ENCODE data around the gene EDEM1.
"Not testable (repeated sequence)": the region's sequence is repeated elsewhere in the genome, so short reads cannot be mapped to it uniquely, and the experiment has no call there.

EDEM1 gene

GRCh38 chr3:5179036-5179435, 8.5 kb upstream of the EDEM1 start:
- not testable (repeated sequence) for DNase-seq

- DNase-seq, result no peak
Observed at GRCh38 chr3:5181469-5182141, 5.9 kb upstream of the EDEM1 start.

GRCh38 chr3:5183714-5184113, 3.8 kb upstream of the EDEM1 start:
- not testable (repeated sequence) for DNase-seq

- no peak for DNase-seq
Observed at GRCh38 chr3:5184499-5184898, 3.0 kb upstream of the EDEM1 start.

- no peak for DNase-seq
Observed at GRCh38 chr3:5185093-5185673, 2.3 kb upstream of the EDEM1 start.

- no peak for DNase-seq
Observed at GRCh38 chr3:5186089-5186857, 1.2 kb upstream of the EDEM1 start.

- no peak for DNase-seq
Observed at GRCh38 chr3:5186858-5187155, 700 bp upstream of the EDEM1 start.

- peak in 1 of 2 donors; percentile 49 for DNase-seq
Observed at GRCh38 chr3:5187920-5188418, 462 bp downstream of the EDEM1 start.

- no peak for DNase-seq
Observed at GRCh38 chr3:5188419-5189221, 1.1 kb downstream of the EDEM1 start.

- no peak for DNase-seq
Observed at GRCh38 chr3:5190147-5190791, 2.8 kb downstream of the EDEM1 start.

GRCh38 chr3:5191555-5192304, 4.2 kb downstream of the EDEM1 start:
- no peak for DNase-seq

- DNase-seq, result no peak
Observed at GRCh38 chr3:5192571-5193365, 5.3 kb downstream of the EDEM1 start.

- DNase-seq, result no peak
Observed at GRCh38 chr3:5194341-5194740, 6.8 kb downstream of the EDEM1 start.

GRCh38 chr3:5194801-5195509, 7.4 kb downstream of the EDEM1 start:
- no peak for DNase-seq

- no peak for DNase-seq
Observed at GRCh38 chr3:5195605-5196004, 8.1 kb downstream of the EDEM1 start.

- DNase-seq, result no peak
Observed at GRCh38 chr3:5197022-5197421, 9.5 kb downstream of the EDEM1 start.

GRCh38 chr3:5197470-5198312, 10.2 kb downstream of the EDEM1 start:
- DNase-seq, result no peak

- DNase-seq, result no peak
Observed at GRCh38 chr3:5198313-5198677, 10.8 kb downstream of the EDEM1 start.

- no peak for DNase-seq
Observed at GRCh38 chr3:5198986-5199731, 11.7 kb downstream of the EDEM1 start.

Measured in stimulated activated CD4-positive, alpha-beta T cell treated with anti-CD3 and anti-CD28 coated beads, Interleukin-2, amount 100 ng/mL, for 48 hours (primary cell).